MM.1S (cell line): ENCODE data around the gene CNTNAP2.

Experiments
- DNase-seq: peaks from one replicate; pipeline ENCODE4 v3.0.0-alpha.2; 2015
- H2AFZ ChIP-seq: fragments of 300-600 bp; sonication (generic); 2 replicates; pipeline ENCODE4 v1.6.0; 2016; ENCODE audit warnings: antibody characterized with exemption, low read length
- H3F3A ChIP-seq: fragments of 300-600 bp; sonication (generic); 2 replicates; pipeline ENCODE4 v1.6.1; 2016; ENCODE audit warnings: mild to moderate bottlenecking, antibody characterized with exemption, low read length, moderate library complexity, mixed read lengths; ENCODE audit not compliant: insufficient read depth
- H3K27ac ChIP-seq: fragments of 300-600 bp; sonication (generic); 2 replicates; pipeline ENCODE4 v1.5.1; 2016; ENCODE audit warnings: mild to moderate bottlenecking, low read length
- H3K27me3 ChIP-seq: fragments of 300-600 bp; sonication (generic); replicated peaks from 2 replicates; pipeline ENCODE4 v1.6.0; 2016; ENCODE audit warnings: low read length; ENCODE audit not compliant: insufficient read depth
- H3K36me3 ChIP-seq: fragments of 300-600 bp; sonication (generic); replicated peaks from 2 replicates; pipeline ENCODE4 v1.6.1; 2016; ENCODE audit warnings: mild to moderate bottlenecking, low read length, mixed read lengths; ENCODE audit not compliant: insufficient read depth
- H3K4me1 ChIP-seq: fragments of 300-600 bp; sonication (generic); 2 replicates; pipeline ENCODE4 v1.6.1; 2016; ENCODE audit warnings: low read length, mixed read lengths
- H3K4me2 ChIP-seq: fragments of 300-600 bp; sonication (generic); 2 replicates; pipeline ENCODE4 v1.6.0; 2016; ENCODE audit warnings: low read depth, low read length
- H3K4me3 ChIP-seq: fragments of 300-600 bp; sonication (generic); 2 replicates; pipeline ENCODE4 v1.5.1; 2016; ENCODE audit warnings: low read length, mixed read lengths
- H3K79me2 ChIP-seq: fragments of 300-600 bp; sonication (generic); 2 replicates; pipeline ENCODE4 v1.6.1; 2016; ENCODE audit warnings: mixed run types, low read length, mixed read lengths
- H3K9ac ChIP-seq: fragments of 300-600 bp; sonication (generic); 2 replicates; pipeline ENCODE4 v1.6.1; 2016; ENCODE audit warnings: low read length, mixed read lengths
- H3K9me2 ChIP-seq: fragments of 300-600 bp; sonication (generic); replicated peaks from 2 replicates; pipeline ENCODE4 v1.6.1; 2016; ENCODE audit warnings: mild to moderate bottlenecking, low read length, mixed read lengths; ENCODE audit not compliant: insufficient read depth
- H3K9me3 ChIP-seq: fragments of 300-600 bp; sonication (generic); replicated peaks from 2 replicates; pipeline ENCODE4 v1.6.1; 2016; ENCODE audit warnings: mild to moderate bottlenecking, low read length, mixed read lengths; ENCODE audit not compliant: insufficient read depth
- H4K20me1 ChIP-seq: fragments of 300-600 bp; sonication (generic); 2 replicates; pipeline ENCODE4 v1.6.1; 2016; ENCODE audit warnings: mild to moderate bottlenecking, low read length, moderate library complexity, mixed read lengths; ENCODE audit not compliant: insufficient read depth
- EZH2 ChIP-seq: fragments of 300-600 bp; sonication (generic); optimal IDR thresholded peaks from 2 replicates; pipeline ENCODE3; 2017; ENCODE audit warnings: low read depth, mild to moderate bottlenecking, antibody characterized with exemption, low read length, mixed read lengths
- EZH2phosphoT487 ChIP-seq: fragments of 300-600 bp; sonication (generic); IDR thresholded peaks from 2 replicates; pipeline ENCODE4 v1.6.1; 2018; ENCODE audit warnings: antibody characterized with exemption, low read length
- TF ChIP-seq, protein P1 (sequence below): fragments of 300-600 bp; sonication (generic); IDR thresholded peaks from 2 replicates; pipeline ENCODE4 v1.5.1; 2016; ENCODE audit warnings: antibody characterized with exemption, low read length, mixed read lengths

The CNTNAP2 gene

DNA sequence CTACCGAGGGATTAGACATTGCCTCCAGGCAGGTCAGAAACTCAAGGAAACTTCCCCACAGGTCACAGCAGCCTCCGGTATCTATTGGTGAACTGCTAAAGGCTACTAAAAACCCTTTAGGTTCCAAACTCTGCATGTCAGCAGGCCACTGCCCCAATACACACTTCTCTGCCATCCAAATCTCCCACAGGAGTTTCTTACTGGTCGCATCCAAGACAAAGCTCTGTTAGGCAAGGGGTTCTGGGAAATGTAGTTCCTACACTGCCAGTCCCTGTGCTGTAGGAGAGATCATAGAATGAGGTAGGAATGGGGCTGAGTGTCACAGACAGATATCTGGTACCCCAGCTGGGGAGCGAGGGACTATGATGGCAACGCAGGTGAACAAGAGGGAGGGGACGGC lies 1717.0 kb downstream of the CNTNAP2 start:
- Histone ChIP-seq H3K36me3 (no peaks in the 10 kb centered on the region), H3K4me1 (no peaks in the 10 kb centered on the region), H3K27ac (no peak overlapping the region), H3K4me2 (no peak overlapping the region), H3F3A (no peaks in the 10 kb centered on the region), H4K20me1 (no peaks in the 10 kb centered on the region), H3K9ac (no peak overlapping the region), H3K27me3 (no peaks in the 10 kb centered on the region), H2AFZ (peak overlapping the region; percentile 16; the same call in 1 of the 2 replicates), H3K9me3 (no peaks in the 10 kb centered on the region), H3K79me2 (no peaks in the 10 kb centered on the region), H3K9me2 (no peaks in the 10 kb centered on the region), H3K4me3 (no peak overlapping the region)
- TF ChIP-seq EZH2 = no peak
- TF ChIP-seq EZH2phosphoT487 = no peak
- TF ChIP-seq, protein P1, sequence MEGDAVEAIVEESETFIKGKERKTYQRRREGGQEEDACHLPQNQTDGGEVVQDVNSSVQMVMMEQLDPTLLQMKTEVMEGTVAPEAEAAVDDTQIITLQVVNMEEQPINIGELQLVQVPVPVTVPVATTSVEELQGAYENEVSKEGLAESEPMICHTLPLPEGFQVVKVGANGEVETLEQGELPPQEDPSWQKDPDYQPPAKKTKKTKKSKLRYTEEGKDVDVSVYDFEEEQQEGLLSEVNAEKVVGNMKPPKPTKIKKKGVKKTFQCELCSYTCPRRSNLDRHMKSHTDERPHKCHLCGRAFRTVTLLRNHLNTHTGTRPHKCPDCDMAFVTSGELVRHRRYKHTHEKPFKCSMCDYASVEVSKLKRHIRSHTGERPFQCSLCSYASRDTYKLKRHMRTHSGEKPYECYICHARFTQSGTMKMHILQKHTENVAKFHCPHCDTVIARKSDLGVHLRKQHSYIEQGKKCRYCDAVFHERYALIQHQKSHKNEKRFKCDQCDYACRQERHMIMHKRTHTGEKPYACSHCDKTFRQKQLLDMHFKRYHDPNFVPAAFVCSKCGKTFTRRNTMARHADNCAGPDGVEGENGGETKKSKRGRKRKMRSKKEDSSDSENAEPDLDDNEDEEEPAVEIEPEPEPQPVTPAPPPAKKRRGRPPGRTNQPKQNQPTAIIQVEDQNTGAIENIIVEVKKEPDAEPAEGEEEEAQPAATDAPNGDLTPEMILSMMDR = no peak
- no peak for DNase-seq

DNA sequence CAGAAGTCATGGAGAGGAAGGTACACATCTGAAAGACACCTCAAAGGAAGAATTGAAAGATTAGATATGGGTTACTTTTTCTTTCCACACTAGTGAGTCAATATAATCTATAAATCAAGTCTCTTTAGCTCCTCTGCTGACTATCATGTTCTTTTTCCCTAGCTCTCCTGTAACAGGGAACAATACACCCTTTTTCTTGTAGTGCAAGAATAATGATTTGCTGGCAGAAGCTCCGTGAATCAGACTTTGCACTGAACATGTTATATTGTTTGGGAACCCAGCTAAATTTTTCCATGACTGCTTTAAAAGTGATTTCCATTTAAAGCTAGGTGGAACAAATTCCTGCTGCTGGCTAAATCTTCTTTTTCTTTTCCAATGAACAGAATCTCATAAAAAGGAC lies 1717.4 kb downstream of the CNTNAP2 start:
- H3K27me3 ChIP-seq = no peaks in the 10 kb centered on the region
- no peaks in the 10 kb centered on the region for H3K9me2 ChIP-seq
- H4K20me1 ChIP-seq = no peaks in the 10 kb centered on the region
- H3F3A ChIP-seq = no peaks in the 10 kb centered on the region
- H2AFZ ChIP-seq = no peak overlapping the region
- H3K36me3 ChIP-seq = no peaks in the 10 kb centered on the region
- no peaks in the 10 kb centered on the region for H3K79me2 ChIP-seq
- no peak overlapping the region for H3K4me3 ChIP-seq
- H3K4me1 ChIP-seq = no peaks in the 10 kb centered on the region
- no peak overlapping the region for H3K9ac ChIP-seq
- H3K9me3 ChIP-seq = no peaks in the 10 kb centered on the region
- no peak for TF ChIP-seq EZH2phosphoT487
- TF ChIP-seq, protein P1 = no peak
- DNase-seq = no peak
- H3K27ac ChIP-seq = no peak overlapping the region
- no peak overlapping the region for H3K4me2 ChIP-seq

DNA sequence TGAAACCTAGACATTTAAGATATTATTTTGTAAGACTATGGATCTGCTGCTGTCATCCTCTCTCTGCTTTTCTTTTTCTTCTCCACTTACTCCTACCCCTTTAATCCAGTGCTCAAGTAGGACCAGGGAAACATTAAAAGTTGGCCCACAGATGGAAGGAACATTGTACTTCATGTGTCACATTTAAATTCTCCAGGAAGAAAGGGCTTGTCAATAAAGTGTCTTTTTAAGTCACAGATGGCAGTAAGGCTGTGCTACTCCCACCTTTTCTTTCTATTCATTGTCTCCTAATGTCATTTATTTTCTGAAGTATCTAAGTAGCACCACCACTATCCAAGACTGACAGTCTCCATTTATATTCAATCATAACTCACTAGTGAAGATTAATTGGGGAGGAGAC lies 1736.2 kb downstream of the CNTNAP2 start:
- Histone ChIP-seq H2AFZ (no peak overlapping the region), H3K4me2 (no peak overlapping the region), H3K9me3 (no peaks in the 10 kb centered on the region), H3K9ac (no peak overlapping the region), H3K27ac (no peak overlapping the region), H4K20me1 (no peaks in the 10 kb centered on the region), H3K4me3 (no peak overlapping the region), H3K79me2 (no peaks in the 10 kb centered on the region), H3K36me3 (no peaks in the 10 kb centered on the region), H3F3A (no peaks in the 10 kb centered on the region), H3K9me2 (no peaks in the 10 kb centered on the region), H3K4me1 (no peaks in the 10 kb centered on the region), H3K27me3 (no peaks in the 10 kb centered on the region)
- TF ChIP-seq, protein P1 = no peak
- no peak for TF ChIP-seq EZH2
- DNase-seq = no peak
